KMS-11 (cell line): ENCODE data around the gene OR8B12.

Experiments
- H2AFZ ChIP-seq: fragments of 200-600 bp; sonication (generic); 2 replicates; pipeline ENCODE4 v1.6.1; 2016; ENCODE audit warnings: antibody characterized with exemption, mixed run types, low read depth
- H3K27ac ChIP-seq: fragments of 200-600 bp; sonication (generic); 2 replicates; pipeline ENCODE4 v1.6.1; 2016; ENCODE audit warnings: mild to moderate bottlenecking, mixed run types
- H3K27me3 ChIP-seq: fragments of 200-600 bp; sonication (generic); 2 replicates; pipeline ENCODE4 v1.6.1; 2017; ENCODE audit warnings: mild to moderate bottlenecking, low read depth, mixed run types, moderate library complexity; ENCODE audit not compliant: insufficient read depth
- H3K36me3 ChIP-seq: fragments of 200-600 bp; sonication (generic); 2 replicates; pipeline ENCODE4 v1.6.1; 2017; ENCODE audit warnings: mild to moderate bottlenecking, mixed run types; ENCODE audit not compliant: insufficient read depth
- H3K4me1 ChIP-seq: fragments of 200-600 bp; sonication (generic); 2 replicates; pipeline ENCODE4 v1.6.1; 2016; ENCODE audit warnings: mild to moderate bottlenecking, low read depth, mixed run types; ENCODE audit not compliant: poor library complexity, severe bottlenecking
- H3K4me2 ChIP-seq: fragments of 200-600 bp; sonication (generic); 2 replicates; pipeline ENCODE4 v1.7.0; 2016; ENCODE audit warnings: mild to moderate bottlenecking, mixed run types
- H3K4me3 ChIP-seq: fragments of 200-600 bp; sonication (generic); IDR thresholded peaks from 2 replicates; pipeline ENCODE4 v1.6.1; 2017; ENCODE audit warnings: low read depth, low read length, mixed read lengths; ENCODE audit not compliant: insufficient read depth
- H3K79me2 ChIP-seq: fragments of 200-600 bp; sonication (generic); 2 replicates; pipeline ENCODE4 v1.6.1; 2016; ENCODE audit warnings: low read depth, mixed run types; ENCODE audit not compliant: insufficient read depth
- H3K9ac ChIP-seq: fragments of 200-600 bp; sonication (generic); 2 replicates; pipeline ENCODE4 v1.6.1; 2016; ENCODE audit warnings: mild to moderate bottlenecking, mixed run types
- H4K20me1 ChIP-seq: fragments of 200-600 bp; sonication (generic); 2 replicates; pipeline ENCODE4 v1.6.1; 2016; ENCODE audit warnings: mild to moderate bottlenecking, mixed run types; ENCODE audit not compliant: insufficient read depth
- CTCF ChIP-seq: fragments of 200-600 bp; sonication (generic); conservative IDR thresholded peaks from 2 replicates; pipeline ENCODE4 v1.6.1; 2017; ENCODE audit warnings: low read depth, mild to moderate bottlenecking, antibody characterized with exemption, low read length, moderate library complexity, mixed read lengths

OR8B12 gene

GRCh38 chr11:124556828-124557227 lies 13.4 kb upstream of the OR8B12 start:
- TF ChIP-seq CTCF, result no peak
- no peak overlapping the region for H3K27ac ChIP-seq
- no peak overlapping the region for H3K9ac ChIP-seq
- H3K79me2 ChIP-seq, result no peaks in the 10 kb centered on the region
- no peaks in the 10 kb centered on the region for H4K20me1 ChIP-seq
- H2AFZ ChIP-seq, result no peak overlapping the region
- H3K4me2 ChIP-seq, result no peak overlapping the region
- no peaks in the 10 kb centered on the region for H3K27me3 ChIP-seq
- no peak overlapping the region for H3K4me3 ChIP-seq
- H3K36me3 ChIP-seq, result no peaks in the 10 kb centered on the region
- no peaks in the 10 kb centered on the region for H3K4me1 ChIP-seq

GRCh38 chr11:124551987-124552386 lies 8.5 kb upstream of the OR8B12 start:
- Histone ChIP-seq H4K20me1 (no peaks in the 10 kb centered on the region), H3K36me3 (no peaks in the 10 kb centered on the region), H2AFZ (no peak overlapping the region), H3K9ac (no peak overlapping the region), H3K79me2 (no peaks in the 10 kb centered on the region), H3K27ac (no peak overlapping the region), H3K27me3 (no peaks in the 10 kb centered on the region), H3K4me2 (no peak overlapping the region), H3K4me3 (no peak overlapping the region), H3K4me1 (no peaks in the 10 kb centered on the region)
- TF ChIP-seq CTCF, result no peak

- H2AFZ ChIP-seq, result no peak overlapping the region
- no peaks in the 10 kb centered on the region for H3K79me2 ChIP-seq
- H3K9ac ChIP-seq, result no peak overlapping the region
- H3K4me1 ChIP-seq, result no peaks in the 10 kb centered on the region
- H3K4me2 ChIP-seq, result no peak overlapping the region
- no peak overlapping the region for H3K4me3 ChIP-seq
- H3K27me3 ChIP-seq, result no peaks in the 10 kb centered on the region
- no peak for TF ChIP-seq CTCF
- no peaks in the 10 kb centered on the region for H3K36me3 ChIP-seq
- H3K27ac ChIP-seq, result no peak overlapping the region
- H4K20me1 ChIP-seq, result no peaks in the 10 kb centered on the region
Observed at GRCh38 chr11:124551189-124551588, 7.7 kb upstream of the OR8B12 start.

GRCh38 chr11:124543145-124543544 lies 309 bp downstream of the OR8B12 start:
- no peak overlapping the region for H2AFZ ChIP-seq
- H3K4me1 ChIP-seq, result no peaks in the 10 kb centered on the region
- TF ChIP-seq CTCF, result no peak
- no peak overlapping the region for H3K4me3 ChIP-seq
- H3K4me2 ChIP-seq, result no peak overlapping the region
- H3K27ac ChIP-seq, result no peak overlapping the region
- no peaks in the 10 kb centered on the region for H3K27me3 ChIP-seq
- H4K20me1 ChIP-seq, result no peaks in the 10 kb centered on the region
- H3K9ac ChIP-seq, result no peak overlapping the region
- H3K79me2 ChIP-seq, result no peaks in the 10 kb centered on the region
- no peaks in the 10 kb centered on the region for H3K36me3 ChIP-seq

- Histone ChIP-seq H3K4me1 (no peaks in the 10 kb centered on the region), H3K4me2 (no peak overlapping the region), H3K36me3 (no peaks in the 10 kb centered on the region), H3K27ac (no peak overlapping the region), H4K20me1 (no peaks in the 10 kb centered on the region), H3K9ac (no peak overlapping the region), H3K79me2 (no peaks in the 10 kb centered on the region), H3K27me3 (no peaks in the 10 kb centered on the region), H3K4me3 (no peak overlapping the region), H2AFZ (no peak overlapping the region)
- no peak for TF ChIP-seq CTCF
Observed at GRCh38 chr11:124541204-124541603, 2.2 kb downstream of the OR8B12 start.
